ENCODE results near the gene CARD6. TPM values are rescaled to one million over a fixed set of nuclear protein-coding genes. Genes with fewer than 3 reads are reported as not detected.
A peak's percentile ranks its signal among the peaks of the same experiment; 100 is the strongest.
"Not testable (repeated sequence)": the region's sequence is repeated elsewhere in the genome, so short reads cannot be mapped to it uniquely, and the experiment has no call there.

Gene CARD6
- total RNA-seq, 2 experiments from 2014 or later = 2.6 to 4.6 TPM

GRCh38 chr5:40834391-40834848, 6.7 kb upstream of the CARD6 start:
- Mint-ChIP-seq H3K27me3 (no peaks in the 10 kb centered on the region), H3K9me3 (ENCODE audit: low read depth) (no peaks in the 10 kb centered on the region), H3K4me1 (peaks cover 60% of the 10 kb centered on the region), H3K4me3 (peak overlapping the region; percentile 99), H3K27ac (peak overlapping the region; percentile 98), H3K36me3 (peaks cover 57% of the 10 kb centered on the region)
- ATAC-seq = no peak
- CTCF ChIA-PET = no interaction called here
- DNase-seq = peak; percentile 71

DNA sequence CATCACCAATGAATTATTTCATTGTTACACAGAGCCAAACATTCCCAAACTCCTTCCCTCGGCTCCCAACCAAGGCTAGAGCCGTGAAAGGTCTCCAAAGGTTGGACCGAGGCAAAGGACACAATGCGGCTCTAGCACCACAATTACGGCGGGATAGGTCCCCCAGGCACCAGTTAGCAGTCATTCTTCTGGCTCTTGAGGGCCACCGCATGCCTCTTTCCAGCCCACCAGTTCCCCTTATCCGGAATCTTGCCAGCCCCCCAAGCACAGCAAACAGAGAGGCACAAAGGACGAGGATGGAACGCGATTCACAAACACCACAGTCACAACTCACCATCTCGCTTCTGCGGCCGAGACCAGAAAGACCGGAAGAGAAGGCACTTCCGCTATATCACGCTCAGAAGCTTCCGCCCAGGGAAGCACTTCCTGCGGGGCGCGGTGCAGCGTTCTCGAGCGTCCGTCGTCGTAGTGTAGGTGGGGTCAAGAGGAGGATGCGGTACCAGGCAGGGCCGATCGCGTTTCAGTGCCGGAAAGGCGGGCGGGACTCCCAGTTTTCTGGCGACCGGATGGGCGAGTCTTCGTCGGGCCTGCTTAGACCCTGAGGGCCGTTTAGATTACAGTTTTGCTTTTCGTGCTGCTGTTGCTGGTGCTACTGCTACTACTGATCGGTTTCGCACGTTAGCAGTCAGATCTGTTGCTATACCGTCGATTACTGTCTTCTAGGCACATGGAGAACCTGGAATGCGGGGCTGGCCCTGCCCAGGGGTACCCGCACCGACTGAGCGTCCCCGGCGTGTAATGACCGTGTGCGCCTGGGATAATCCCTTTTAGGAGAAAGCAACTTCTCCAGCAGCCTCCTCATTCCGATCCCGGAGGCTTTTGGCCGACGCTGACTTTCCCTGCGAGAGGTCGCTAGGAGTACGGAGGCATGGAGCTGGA, 6.0 kb upstream of the CARD6 start, which contains the start of gene RPL37:
RPL37 (minus strand) TSS at position 374 of the 939 bp plus-strand sequence; CDS start at position 337, 37 bp downstream.
- peaks cover 52% of the 10 kb centered on the region for H3K36me3 Mint-ChIP-seq
- CTCF ChIA-PET = interaction anchor here (1.0 kb wide), 1 partner anchor 32 kb away, joined by 3 read pairs; no protein-coding TSS in a partner anchor
- H3K4me1 Mint-ChIP-seq = peaks cover 57% of the 10 kb centered on the region

DNA sequence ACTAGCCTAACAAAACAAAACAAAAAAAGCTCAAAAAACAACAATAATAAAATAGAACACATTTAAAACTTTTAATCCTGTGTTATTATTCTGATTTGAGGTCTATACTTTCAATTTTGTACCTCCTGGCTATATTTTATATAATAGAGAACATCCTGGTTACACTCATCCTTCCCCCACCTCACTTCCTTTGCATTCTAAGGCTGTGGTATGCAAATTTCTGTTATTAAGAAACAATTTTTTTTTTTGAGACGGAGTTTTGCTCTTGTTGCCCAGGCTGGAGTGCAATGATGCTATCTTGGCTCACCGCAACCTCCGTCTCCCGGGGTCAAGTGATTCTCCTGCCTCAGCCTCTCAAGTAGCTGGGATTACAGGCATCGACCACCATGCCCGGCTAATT, 3.1 kb upstream of the CARD6 start:
- Mint-ChIP-seq H3K27me3 (peaks cover 8% of the 10 kb centered on the region), H3K27ac (no peak overlapping the region), H3K4me1 (peaks cover 43% of the 10 kb centered on the region), H3K9me3 (ENCODE audit: low read depth) (no peaks in the 10 kb centered on the region), H3K4me3 (no peak overlapping the region), H3K36me3 (peaks cover 26% of the 10 kb centered on the region)
- CTCF ChIA-PET = interaction anchor here (1.8 kb wide), 1 partner anchor 10 kb away, joined by 4 read pairs; no protein-coding TSS in a partner anchor
- no peak for DNase-seq
- no peak for ATAC-seq

More for the DNA sequence above, 6.0 kb upstream of the CARD6 start, which contains the start of gene RPL37:
- Mint-ChIP-seq H3K27me3 (no peaks in the 10 kb centered on the region), H3K27ac (peak within 1 kb of the TSS; percentile 98), H3K4me3 (peak within 1 kb of the TSS; percentile 99), H3K9me3 (ENCODE audit: low read depth) (no peaks in the 10 kb centered on the region)
- ATAC-seq = peak; percentile 98
- DNase-seq = peak; percentile 97

DNA sequence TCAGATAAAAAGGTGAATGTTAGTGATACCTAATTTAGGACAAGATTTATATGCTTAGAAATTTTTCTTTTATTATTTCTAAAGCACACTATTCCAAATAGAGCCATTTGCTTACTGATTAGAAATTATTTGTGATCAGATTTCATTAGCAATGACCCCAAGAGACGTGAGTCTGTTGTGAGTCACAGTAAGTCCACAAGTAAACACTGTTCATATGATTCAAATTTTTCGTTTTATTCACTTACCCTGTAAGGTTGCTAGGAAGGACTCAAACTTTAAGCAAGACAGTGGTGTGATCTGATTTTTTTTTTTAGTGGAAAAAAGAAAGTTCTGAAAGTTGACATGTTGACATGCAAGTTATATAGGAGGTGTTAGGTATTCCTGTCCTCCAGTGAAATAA, 1.2 kb downstream of the CARD6 start:
- ATAC-seq (no peak), DNase-seq (no peak)
- H3K4me1 Mint-ChIP-seq = peaks cover 23% of the 10 kb centered on the region
- CTCF ChIA-PET = interaction anchor here (0.6 to 1.0 kb wide), 2 partner anchors 44 to 135 kb away, joined by 3 read pairs; partner anchors contain the start of gene PRKAA1
- H3K9me3 Mint-ChIP-seq (ENCODE audit: low read depth) = no peaks in the 10 kb centered on the region
- no peak overlapping the region for H3K27ac Mint-ChIP-seq
- H3K4me3 Mint-ChIP-seq = no peak overlapping the region
- H3K27me3 Mint-ChIP-seq = peaks cover 17% of the 10 kb centered on the region
- H3K36me3 Mint-ChIP-seq = peaks cover 7% of the 10 kb centered on the region

- H3K9me3 Mint-ChIP-seq (ENCODE audit: low read depth) = no peaks in the 10 kb centered on the region
- peaks cover 23% of the 10 kb centered on the region for H3K27me3 Mint-ChIP-seq
- DNase-seq (no peak), ATAC-seq (no peak)
- H3K4me1 Mint-ChIP-seq = peaks cover 14% of the 10 kb centered on the region
- CTCF ChIA-PET = no interaction called here
- peaks cover 6% of the 10 kb centered on the region for H3K36me3 Mint-ChIP-seq
- H3K27ac Mint-ChIP-seq = no peak overlapping the region
- H3K4me3 Mint-ChIP-seq = no peak overlapping the region
Measured at GRCh38 chr5:40844565-40844964, 3.4 kb downstream of the CARD6 start.

DNA sequence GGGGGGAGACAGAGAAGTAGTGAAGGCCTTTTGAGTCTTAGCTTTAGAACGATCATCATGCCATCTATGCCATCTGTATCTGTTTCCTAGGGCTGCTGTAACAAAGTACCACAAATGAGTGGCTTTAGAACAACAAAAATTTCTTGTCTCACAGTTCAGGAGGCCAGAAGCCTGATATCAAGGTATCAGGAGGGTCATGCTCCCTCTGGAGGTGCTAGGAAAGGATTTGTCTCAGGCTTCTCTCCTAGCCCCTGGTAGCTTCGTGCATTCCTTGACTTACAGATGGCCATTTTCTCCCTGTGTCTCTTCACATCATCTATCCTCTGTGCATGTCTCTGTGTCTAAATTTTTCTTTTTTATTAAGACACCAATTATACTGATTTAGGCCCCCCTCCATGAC, 5.2 kb downstream of the CARD6 start:
- Mint-ChIP-seq H3K36me3 (peaks cover 6% of the 10 kb centered on the region), H3K4me1 (peaks cover 7% of the 10 kb centered on the region), H3K4me3 (no peak overlapping the region), H3K9me3 (ENCODE audit: low read depth) (no peaks in the 10 kb centered on the region), H3K27ac (no peak overlapping the region), H3K27me3 (peaks cover 21% of the 10 kb centered on the region)
- DNase-seq (no peak), ATAC-seq (no peak)
- CTCF ChIA-PET = interaction anchor here (0.8 kb wide), 1 partner anchor 77 kb away, joined by 3 read pairs; no protein-coding TSS in a partner anchor

GRCh38 chr5:40847525-40847924, 6.4 kb downstream of the CARD6 start:
- no peak for ATAC-seq
- Mint-ChIP-seq H3K27me3 (peaks cover 16% of the 10 kb centered on the region), H3K36me3 (peaks cover 9% of the 10 kb centered on the region), H3K27ac (no peak overlapping the region), H3K4me1 (peaks cover under 1% of the 10 kb centered on the region), H3K9me3 (ENCODE audit: low read depth) (no peaks in the 10 kb centered on the region), H3K4me3 (no peak overlapping the region)
- DNase-seq = no peak
- CTCF ChIA-PET = interaction anchor here (1.4 kb wide), 1 partner anchor 9 kb away, joined by 4 read pairs; no protein-coding TSS in a partner anchor

DNA sequence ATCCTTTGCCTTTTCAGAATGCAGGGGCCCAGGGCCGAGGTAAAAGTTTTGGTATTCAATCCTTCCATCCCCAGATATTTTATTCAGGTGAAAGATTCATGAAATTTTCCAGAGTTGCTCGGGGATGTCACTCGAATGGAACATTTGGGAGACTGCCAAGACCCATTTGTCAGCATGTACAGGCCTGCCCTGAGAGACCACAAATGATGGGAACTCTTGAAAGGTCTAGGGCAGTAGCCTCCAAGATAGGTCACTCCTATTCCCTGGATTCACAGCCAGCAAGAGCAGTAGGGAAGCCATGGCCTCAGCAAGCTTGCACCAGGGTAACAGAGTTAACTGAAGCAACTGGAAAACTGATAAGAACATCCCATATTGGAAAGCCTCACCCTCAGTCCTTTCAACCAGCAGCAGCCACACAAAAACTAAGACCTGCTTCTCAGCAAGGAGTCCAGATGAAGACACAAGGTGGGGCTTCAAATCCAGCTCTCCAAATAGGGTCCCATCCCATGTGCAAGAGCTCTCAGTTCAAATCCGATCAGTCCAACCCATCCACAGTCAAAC, 12.5 kb downstream of the CARD6 start:
- ATAC-seq (no peak), DNase-seq (no peak)
- H3K4me1 Mint-ChIP-seq = no peaks in the 10 kb centered on the region
- no peaks in the 10 kb centered on the region for H3K9me3 Mint-ChIP-seq (ENCODE audit: low read depth)
- H3K4me3 Mint-ChIP-seq = no peak overlapping the region
- CTCF ChIA-PET = no interaction called here
- H3K27me3 Mint-ChIP-seq = peaks cover 2% of the 10 kb centered on the region
- peaks cover 8% of the 10 kb centered on the region for H3K36me3 Mint-ChIP-seq
- H3K27ac Mint-ChIP-seq = no peak overlapping the region

DNA sequence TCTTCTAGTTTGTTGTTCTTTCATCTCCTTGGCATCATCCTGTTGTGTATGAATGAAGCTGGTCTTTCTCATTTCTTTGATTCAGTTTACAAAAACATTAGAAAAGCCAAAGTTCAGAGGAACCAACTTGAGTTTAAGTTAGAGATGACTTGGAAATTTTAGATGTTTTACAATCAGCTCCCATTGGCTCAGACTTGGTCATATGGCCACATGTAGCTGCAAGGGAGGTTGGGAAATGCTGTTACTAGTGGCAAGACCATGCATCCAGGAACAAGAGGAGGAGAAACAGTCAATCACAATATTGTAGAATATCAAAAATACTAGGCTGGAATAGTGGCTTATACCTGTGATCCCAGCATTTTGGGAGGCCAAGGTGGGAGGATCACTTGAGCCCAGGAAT, 19.5 kb downstream of the CARD6 start:
- Mint-ChIP-seq H3K4me3 (no peak overlapping the region), H3K27me3 (no peaks in the 10 kb centered on the region), H3K27ac (no peak overlapping the region), H3K4me1 (no peaks in the 10 kb centered on the region), H3K36me3 (peaks cover under 1% of the 10 kb centered on the region), H3K9me3 (ENCODE audit: low read depth) (no peaks in the 10 kb centered on the region)
- CTCF ChIA-PET = no interaction called here
- DNase-seq (no peak), ATAC-seq (no peak)

DNA sequence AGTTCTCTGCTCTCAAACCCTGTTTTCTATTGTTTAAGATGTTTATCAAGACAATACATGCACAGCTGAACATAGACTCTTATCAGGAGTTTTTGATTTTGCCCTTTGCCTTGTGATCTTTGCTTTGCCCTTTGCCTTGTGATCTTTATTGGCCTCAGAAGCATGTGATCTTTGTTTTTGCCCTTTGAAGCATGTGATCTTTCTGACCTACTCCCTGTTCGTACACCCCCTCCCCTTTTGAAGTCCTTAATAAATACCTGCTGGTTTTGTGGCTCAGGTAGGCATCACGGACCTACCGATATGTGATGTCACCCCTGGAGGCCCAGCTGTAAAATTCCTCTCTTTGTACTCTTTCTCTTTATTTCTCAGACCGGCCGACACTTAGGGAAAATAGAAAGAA, 23.8 kb downstream of the CARD6 start:
- CTCF ChIA-PET; H3K27ac Mint-ChIP-seq; ATAC-seq; H3K4me1 Mint-ChIP-seq; H3K36me3 Mint-ChIP-seq; H3K9me3 Mint-ChIP-seq (ENCODE audit: low read depth); H3K4me3 Mint-ChIP-seq; H3K27me3 Mint-ChIP-seq; DNase-seq: not testable (repeated sequence)

- Mint-ChIP-seq H3K4me1 (no peaks in the 10 kb centered on the region), H3K4me3 (no peak overlapping the region), H3K36me3 (no peaks in the 10 kb centered on the region), H3K27ac (no peak overlapping the region), H3K27me3 (peaks cover 11% of the 10 kb centered on the region), H3K9me3 (ENCODE audit: low read depth) (no peaks in the 10 kb centered on the region)
- CTCF ChIA-PET = no interaction called here
- ATAC-seq (no peak), DNase-seq (no peak)
Measured at GRCh38 chr5:40866844-40867243, 25.7 kb downstream of the CARD6 start.

DNA sequence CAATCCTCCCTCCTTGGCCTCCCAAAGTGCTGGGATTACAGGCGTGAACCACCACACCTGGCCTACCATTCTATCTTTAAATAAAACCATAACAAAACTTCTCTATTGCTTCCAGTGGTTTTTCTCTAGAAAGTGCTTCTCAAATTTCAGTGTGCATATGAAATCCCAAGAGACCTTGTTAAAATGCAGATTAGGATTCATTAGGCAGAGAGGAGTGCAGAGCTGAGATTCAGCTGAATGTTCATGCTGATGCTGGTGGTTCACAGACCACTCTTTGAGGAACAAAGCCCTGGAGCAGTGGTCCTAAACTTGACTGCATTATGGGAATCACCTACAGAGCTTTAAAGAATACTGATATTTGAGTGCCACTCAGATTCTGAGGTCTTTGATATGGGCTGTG, 28.2 kb downstream of the CARD6 start:
- H3K4me3 Mint-ChIP-seq = no peak overlapping the region

DNA sequence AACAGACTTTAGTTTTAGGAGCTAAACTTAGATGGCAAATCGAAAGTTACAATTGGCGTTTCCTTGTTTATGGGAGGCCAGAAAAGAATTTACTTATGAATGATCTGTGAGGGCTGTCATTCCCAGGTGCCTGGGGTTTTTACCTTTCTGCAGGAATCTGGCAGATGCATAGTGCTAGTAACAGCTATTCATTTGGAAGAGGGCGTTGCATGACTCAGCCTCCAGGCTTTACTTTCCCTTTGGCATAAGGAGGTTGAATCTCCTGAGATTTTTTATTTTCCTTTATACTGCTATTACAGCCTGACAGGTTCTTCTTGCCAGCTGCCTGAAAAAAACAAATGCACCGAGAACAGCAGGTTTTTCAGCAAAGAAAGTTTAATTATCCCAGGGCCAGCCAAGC, 30.0 kb downstream of the CARD6 start:
- DNase-seq (no peak), ATAC-seq (no peak)
- CTCF ChIA-PET = no interaction called here
- Mint-ChIP-seq H3K4me1 (no peaks in the 10 kb centered on the region), H3K9me3 (ENCODE audit: low read depth) (no peaks in the 10 kb centered on the region), H3K27ac (no peak overlapping the region), H3K4me3 (no peak overlapping the region), H3K27me3 (peaks cover 21% of the 10 kb centered on the region), H3K36me3 (no peaks in the 10 kb centered on the region)

More for the DNA sequence above, 28.2 kb downstream of the CARD6 start:
- CTCF ChIA-PET = no interaction called here
- Mint-ChIP-seq H3K4me1 (no peaks in the 10 kb centered on the region), H3K27ac (no peak overlapping the region), H3K27me3 (peaks cover 19% of the 10 kb centered on the region), H3K36me3 (no peaks in the 10 kb centered on the region), H3K9me3 (ENCODE audit: low read depth) (no peaks in the 10 kb centered on the region)
- no peak for ATAC-seq
- DNase-seq = no peak
